WTC11 (cell line): Measurements from ENCODE around the gene CXCR3.

Experiments used
- CBFB ChIP-seq: sonication (generic); formaldehyde crosslinking; IDR thresholded peaks from 2 replicates; pipeline ENCODE4 v1.8.1; 2022; ENCODE audit warnings: mild to moderate bottlenecking, low read depth, missing genetic modification reagents
- ESRRA ChIP-seq: sonication (generic); formaldehyde crosslinking; IDR thresholded peaks from 2 replicates; pipeline ENCODE4 v1.8.1; 2022; ENCODE audit warnings: mild to moderate bottlenecking, missing genetic modification reagents, borderline replicate concordance
- ETV6 ChIP-seq: sonication (generic); formaldehyde crosslinking; IDR thresholded peaks from 2 replicates; pipeline ENCODE4 v1.8.1; 2022; ENCODE audit warnings: mild to moderate bottlenecking, missing genetic modification reagents
- FOXJ3 ChIP-seq: sonication (generic); formaldehyde crosslinking; IDR thresholded peaks from 2 replicates; pipeline ENCODE4 v1.9.0; 2021; ENCODE audit warnings: missing genetic modification reagents, mild to moderate bottlenecking, borderline replicate concordance
- MYBL2 ChIP-seq: sonication (generic); formaldehyde crosslinking; IDR thresholded peaks from 2 replicates; pipeline ENCODE4 v1.8.1; 2023; ENCODE audit warnings: mild to moderate bottlenecking, moderate library complexity, missing genetic modification reagents
- ZBTB21 ChIP-seq: sonication (generic); formaldehyde crosslinking; IDR thresholded peaks from 2 replicates; pipeline ENCODE4 v1.8.1; 2023; ENCODE audit warnings: mild to moderate bottlenecking, missing genetic modification reagents, borderline replicate concordance
- ZNF121 ChIP-seq: sonication (generic); formaldehyde crosslinking; IDR thresholded peaks from 2 replicates; pipeline ENCODE4 v1.8.0; 2023; ENCODE audit warnings: missing genetic modification reagents
- ZNF263 ChIP-seq: sonication (generic); formaldehyde crosslinking; IDR thresholded peaks from 2 replicates; pipeline ENCODE4 v1.8.1; 2022; ENCODE audit warnings: low read depth, mild to moderate bottlenecking, moderate library complexity, missing genetic modification reagents
- ZNF317 ChIP-seq: sonication (generic); formaldehyde crosslinking; IDR thresholded peaks from 2 replicates; pipeline ENCODE4 v1.8.1; 2023; ENCODE audit warnings: low read depth, mild to moderate bottlenecking, moderate library complexity, missing genetic modification reagents, borderline replicate concordance
- ZNF423 ChIP-seq: fragments of 250-450 bp; sonication (Bioruptor Pico); IDR thresholded peaks from 2 replicates; pipeline ENCODE4 v2.1.2; 2022; ENCODE audit warnings: mild to moderate bottlenecking, moderate library complexity
- TF ChIP-seq, protein P1 (sequence below): fragments of 200-600 bp; IDR thresholded peaks from 2 replicates; pipeline ENCODE4 v1.8.0; 2022; ENCODE audit warnings: antibody characterized with exemption
- TF ChIP-seq, protein P2 (sequence below): sonication (generic); formaldehyde crosslinking; IDR thresholded peaks from 2 replicates; pipeline ENCODE4 v1.8.0; 2022; ENCODE audit warnings: mild to moderate bottlenecking, missing genetic modification reagents
- TF ChIP-seq, protein P3 (sequence below): sonication (generic); formaldehyde crosslinking; conservative IDR thresholded peaks from 2 replicates; pipeline ENCODE4 v1.8.1; 2022; ENCODE audit warnings: mild to moderate bottlenecking, missing genetic modification reagents
- TF ChIP-seq, protein P4 (sequence below): sonication (generic); formaldehyde crosslinking; IDR thresholded peaks from 2 replicates; pipeline ENCODE4 v1.8.1; 2023; ENCODE audit warnings: mild to moderate bottlenecking, missing genetic modification reagents, moderate library complexity

DNA sequence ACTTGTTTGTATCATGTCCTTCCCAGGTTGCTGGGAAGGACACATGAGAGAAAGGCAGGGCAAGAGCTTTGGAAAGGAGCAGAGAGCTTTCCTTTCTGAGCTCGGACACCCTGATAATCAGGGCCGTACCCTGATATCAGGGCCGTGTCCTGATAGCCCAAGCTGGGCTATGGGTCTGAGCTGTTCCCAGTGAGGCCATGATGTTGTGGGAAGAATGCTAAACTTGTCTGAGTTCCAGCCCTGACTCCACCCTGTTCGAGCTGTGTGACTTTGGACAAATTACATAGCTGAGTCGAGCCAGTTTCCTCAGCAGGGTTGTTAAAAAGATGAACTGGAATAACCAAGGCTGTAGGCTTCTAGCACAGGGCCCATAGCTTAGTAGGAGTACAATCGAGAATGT, 3.3 kb upstream of the CXCR3 start:
- TF ChIP-seq, protein P1, sequence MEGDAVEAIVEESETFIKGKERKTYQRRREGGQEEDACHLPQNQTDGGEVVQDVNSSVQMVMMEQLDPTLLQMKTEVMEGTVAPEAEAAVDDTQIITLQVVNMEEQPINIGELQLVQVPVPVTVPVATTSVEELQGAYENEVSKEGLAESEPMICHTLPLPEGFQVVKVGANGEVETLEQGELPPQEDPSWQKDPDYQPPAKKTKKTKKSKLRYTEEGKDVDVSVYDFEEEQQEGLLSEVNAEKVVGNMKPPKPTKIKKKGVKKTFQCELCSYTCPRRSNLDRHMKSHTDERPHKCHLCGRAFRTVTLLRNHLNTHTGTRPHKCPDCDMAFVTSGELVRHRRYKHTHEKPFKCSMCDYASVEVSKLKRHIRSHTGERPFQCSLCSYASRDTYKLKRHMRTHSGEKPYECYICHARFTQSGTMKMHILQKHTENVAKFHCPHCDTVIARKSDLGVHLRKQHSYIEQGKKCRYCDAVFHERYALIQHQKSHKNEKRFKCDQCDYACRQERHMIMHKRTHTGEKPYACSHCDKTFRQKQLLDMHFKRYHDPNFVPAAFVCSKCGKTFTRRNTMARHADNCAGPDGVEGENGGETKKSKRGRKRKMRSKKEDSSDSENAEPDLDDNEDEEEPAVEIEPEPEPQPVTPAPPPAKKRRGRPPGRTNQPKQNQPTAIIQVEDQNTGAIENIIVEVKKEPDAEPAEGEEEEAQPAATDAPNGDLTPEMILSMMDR: no peak
- TF ChIP-seq ZNF317 (CRISPR knock-in tag) (no peak), ZNF121 (CRISPR knock-in tag) (no peak), ZNF423 (no peak), CBFB (CRISPR knock-in tag) (no peak), ZNF263 (no peak), ESRRA (CRISPR knock-in tag) (no peak), ETV6 (CRISPR knock-in tag) (no peak), MYBL2 (CRISPR knock-in tag) (no peak), ZBTB21 (CRISPR knock-in tag) (no peak), FOXJ3 (no peak)
- TF ChIP-seq, protein P2, sequence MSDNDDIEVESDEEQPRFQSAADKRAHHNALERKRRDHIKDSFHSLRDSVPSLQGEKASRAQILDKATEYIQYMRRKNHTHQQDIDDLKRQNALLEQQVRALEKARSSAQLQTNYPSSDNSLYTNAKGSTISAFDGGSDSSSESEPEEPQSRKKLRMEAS: no peak
- TF ChIP-seq, protein P3, sequence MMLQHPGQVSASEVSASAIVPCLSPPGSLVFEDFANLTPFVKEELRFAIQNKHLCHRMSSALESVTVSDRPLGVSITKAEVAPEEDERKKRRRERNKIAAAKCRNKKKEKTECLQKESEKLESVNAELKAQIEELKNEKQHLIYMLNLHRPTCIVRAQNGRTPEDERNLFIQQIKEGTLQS (CRISPR knock-in tag): no peak
- TF ChIP-seq, protein P4, sequence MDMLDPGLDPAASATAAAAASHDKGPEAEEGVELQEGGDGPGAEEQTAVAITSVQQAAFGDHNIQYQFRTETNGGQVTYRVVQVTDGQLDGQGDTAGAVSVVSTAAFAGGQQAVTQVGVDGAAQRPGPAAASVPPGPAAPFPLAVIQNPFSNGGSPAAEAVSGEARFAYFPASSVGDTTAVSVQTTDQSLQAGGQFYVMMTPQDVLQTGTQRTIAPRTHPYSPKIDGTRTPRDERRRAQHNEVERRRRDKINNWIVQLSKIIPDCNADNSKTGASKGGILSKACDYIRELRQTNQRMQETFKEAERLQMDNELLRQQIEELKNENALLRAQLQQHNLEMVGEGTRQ (CRISPR knock-in tag): no peak
